SK-N-SH treated with all-trans-retinoic acid at 6 μM for 48 hours (cell line): ENCODE data around the gene TRAF1.

Source experiments
- BACH2 ChIP-seq: fragments of 250-450 bp; sonication (Bioruptor Pico); IDR thresholded peaks from 2 replicates; pipeline ENCODE4 v1.9.0; 2021; ENCODE audit warnings: mild to moderate bottlenecking, borderline replicate concordance
- CREB5 ChIP-seq: fragments of 250-450 bp; sonication (Bioruptor Pico); IDR thresholded peaks from 2 replicates; pipeline ENCODE4 v1.5.1; 2020; ENCODE audit warnings: low read depth, mild to moderate bottlenecking, moderate library complexity
- CSDC2 ChIP-seq: fragments of 250-450 bp; sonication (Bioruptor Pico); IDR thresholded peaks from 2 replicates; pipeline ENCODE4 v1.5.0; 2020; ENCODE audit warnings: mild to moderate bottlenecking, moderate library complexity
- CSRNP3 ChIP-seq: fragments of 250-450 bp; sonication (Bioruptor Pico); IDR thresholded peaks from 2 replicates; pipeline ENCODE4 v1.5.1; 2021; ENCODE audit warnings: mild to moderate bottlenecking, moderate library complexity
- ISL1 ChIP-seq: fragments of 250-450 bp; sonication (Bioruptor Pico); IDR thresholded peaks from 2 replicates; pipeline ENCODE4 v2.1.2; 2022; ENCODE audit warnings: mild to moderate bottlenecking, moderate library complexity
- PATZ1 ChIP-seq: fragments of 250-450 bp; sonication (Bioruptor Pico); IDR thresholded peaks from 2 replicates; pipeline ENCODE4 v1.8.0; 2020; ENCODE audit warnings: mild to moderate bottlenecking, moderate library complexity, borderline replicate concordance
- TCF4 ChIP-seq: fragments of 250-450 bp; sonication (Bioruptor Pico); IDR thresholded peaks from 2 replicates; pipeline ENCODE4 v1.8.0; 2021; ENCODE audit warnings: mild to moderate bottlenecking, moderate library complexity, borderline replicate concordance
- TOX ChIP-seq: fragments of 250-450 bp; sonication (Bioruptor Pico); IDR thresholded peaks from 2 replicates; pipeline ENCODE4 v1.8.0; 2021; ENCODE audit warnings: mild to moderate bottlenecking, moderate library complexity, borderline replicate concordance
- ZFP30 ChIP-seq: fragments of 450-650 bp; formaldehyde crosslinking; IDR thresholded peaks from 2 replicates; pipeline ENCODE4 v1.5.0; 2022; ENCODE audit warnings: mild to moderate bottlenecking, moderate library complexity

- TF ChIP-seq CSDC2: no peak
- TF ChIP-seq CSRNP3 (CRISPR knock-in tag): no peak
- TF ChIP-seq PATZ1 (CRISPR knock-in tag): no peak
- TF ChIP-seq CREB5 (CRISPR knock-in tag): no peak
- TF ChIP-seq ISL1 (CRISPR knock-in tag): no peak
- TF ChIP-seq BACH2 (CRISPR knock-in tag): no peak
- no peak for TF ChIP-seq TOX (CRISPR knock-in tag)
- TF ChIP-seq ZFP30 (CRISPR knock-in tag): no peak
- TF ChIP-seq TCF4 (CRISPR knock-in tag): no peak
Measured at GRCh38 chr9:120873512-120873911, 53.1 kb downstream of the TRAF1 start.
